HepG2 (cell line): ENCODE data around the gene ENO3. TPM values are rescaled to one million over a fixed set of nuclear protein-coding genes. Genes with fewer than 3 reads are reported as not detected.

Experiments used
- ATAC-seq: fragments of 200-7000 bp; cut with Tn5 transposase; 3 replicates; pipeline ENCODE4 v1.9.1; 2020; ENCODE audit warnings: mild to moderate bottlenecking, moderate library complexity
- BruUV-seq: library from RNA; stranded (reverse); fragments of 400-500 nt; replicated peaks from 2 replicates; lab custom pipeline; 2021; lab: Mats Ljungman, UMichigan
- CTCF ChIA-PET: fragments of 300-600 bp; formaldehyde crosslinking; extraction: SDS; loops from one replicate; lab custom pipeline; 2021; ENCODE audit warnings: low total read pairs, inconsistent platforms, low intra/inter-chr PET ratio; lab: Yijun Ruan, JAX
- POLR2A ChIA-PET: fragments of 350-600 bp; sonication (Branson Sonifier 250); formaldehyde crosslinking; loops from one replicate; lab custom pipeline; 2020; ENCODE audit warnings: antibody characterized with exemption, inconsistent platforms; lab: Yijun Ruan, JAX
- DNase-seq: peaks from one replicate; pipeline ENCODE4 v3.0.0-alpha.2; 2015; ENCODE audit warnings: low spot score
- FAIRE-seq: peaks from 3 replicates; lab custom pipeline; 2011; peaks lifted over from hg19 to GRCh38; lab: Jason Lieb, UNC
- H2AFZ ChIP-seq: one replicate; pipeline ENCODE4 v1.6.1; 2011; ENCODE audit warnings: low read length, inconsistent platforms
- H3K27ac ChIP-seq: fragments of 300-600 bp; 3 replicates; pipeline ENCODE4 v1.8.0; 2011; ENCODE audit warnings: mixed run types, mild to moderate bottlenecking, mixed read lengths, low read length, inconsistent platforms; ENCODE audit not compliant: insufficient read depth; ENCODE audit errors: extremely low read length
- H3K27me3 ChIP-seq, 2 experiments: fragments of 200-600 bp in 1 of 2; 2 replicates in 1 of 2; 3 replicates in 1 of 2; pipeline versions ENCODE4 v1.6.0 to v1.8.0; 2011; ENCODE audit warnings: low read length in 2 of 2, mild to moderate bottlenecking in 2 of 2, moderate library complexity in 2 of 2, inconsistent platforms in 1 of 2; ENCODE audit not compliant: insufficient read depth in 2 of 2, control insufficient read depth in 1 of 2
- H3K36me3 ChIP-seq, 2 experiments: fragments of 200-600 bp in 1 of 2; replicated peaks in 1 of 2; 2 replicates in 1 of 2; 3 replicates in 1 of 2; pipeline versions ENCODE4 v1.5.1 to v1.8.0; 2011; ENCODE audit warnings: low read length in 2 of 2, inconsistent platforms in 1 of 2; ENCODE audit not compliant: insufficient read depth in 2 of 2, control insufficient read depth in 1 of 2
- H3K4me1 ChIP-seq: 2 replicates; pipeline ENCODE4 v1.5.1; 2012; ENCODE audit warnings: low read length, inconsistent platforms; ENCODE audit not compliant: insufficient read depth
- H3K4me2 ChIP-seq: 2 replicates; pipeline ENCODE4 v1.6.0; 2011; ENCODE audit warnings: low read depth, low read length, inconsistent platforms
- H3K4me3 ChIP-seq, 3 experiments: fragments of 200-600 bp in 1 of 3; sonication (generic), shearing (Covaris generic) in 1 of 3; replicated peaks in 1 of 3; 2 replicates each; pipeline ENCODE4 v1.5.1; 2011 to 2016; ENCODE audit warnings: low read length in 3 of 3, inconsistent platforms in 2 of 3, low read depth in 2 of 3, mild to moderate bottlenecking in 2 of 3, control low read depth in 1 of 3, mixed read lengths in 1 of 3; ENCODE audit not compliant: insufficient read depth in 1 of 3
- H3K79me2 ChIP-seq: one replicate; pipeline ENCODE4 v1.6.1; 2011; ENCODE audit warnings: low read length, inconsistent platforms; ENCODE audit not compliant: insufficient read depth
- H3K9ac ChIP-seq: 2 replicates; pipeline ENCODE4 v1.6.0; 2011; ENCODE audit warnings: mild to moderate bottlenecking, low read depth, low read length, inconsistent platforms; ENCODE audit not compliant: insufficient read depth
- H3K9me3 ChIP-seq: 2 replicates; pipeline ENCODE4 v1.5.1; 2012; ENCODE audit warnings: mild to moderate bottlenecking, low read length
- H4K20me1 ChIP-seq: 2 replicates; pipeline ENCODE4 v1.6.0; 2011; ENCODE audit warnings: inconsistent platforms, mild to moderate bottlenecking, low read length, moderate library complexity; ENCODE audit not compliant: insufficient read depth
- FOXK2 ChIP-seq: fragments of 450-650 bp; IDR thresholded peaks from 2 replicates; pipeline ENCODE4 v1.6.1; 2016
- GATA4 ChIP-seq: sonication (generic); IDR thresholded peaks from 2 replicates; pipeline ENCODE4 v1.6.1; 2016; ENCODE audit warnings: antibody characterized with exemption, low read depth, borderline replicate concordance
- GMEB2 ChIP-seq: IDR thresholded peaks from 2 replicates; pipeline ENCODE4 v1.6.1; 2016; ENCODE audit warnings: missing biosample characterization, missing genetic modification reagents, low read depth
- KAT7 ChIP-seq: IDR thresholded peaks from 2 replicates; pipeline ENCODE4 v1.6.1; 2018; ENCODE audit warnings: borderline replicate concordance, missing compliant biosample characterization
- MBD4 ChIP-seq: IDR thresholded peaks from 2 replicates; pipeline ENCODE4 v1.6.1; 2012; ENCODE audit warnings: low read length, inconsistent platforms, borderline replicate concordance
- MIXL1 ChIP-seq: IDR thresholded peaks from 2 replicates; pipeline ENCODE4 v1.6.1; 2016
- NFE2L2 ChIP-seq: fragments of 150-350 bp; IDR thresholded peaks from 2 replicates; pipeline ENCODE4 v1.6.1; 2014; ENCODE audit warnings: low read length
- NFIB ChIP-seq: sonication (generic); formaldehyde crosslinking; IDR thresholded peaks from 2 replicates; pipeline ENCODE4 v1.9.0; 2021; ENCODE audit warnings: missing genetic modification reagents, mild to moderate bottlenecking, borderline replicate concordance
- PHF5A ChIP-seq: IDR thresholded peaks from one replicate; pipeline ENCODE4 v1.6.1; 2018; ENCODE audit warnings: low read depth, missing genetic modification reagents; ENCODE audit not compliant: unreplicated experiment
- RARA ChIP-seq: IDR thresholded peaks from 2 replicates; pipeline ENCODE4 v1.6.1; 2016; ENCODE audit warnings: missing genetic modification reagents, missing compliant biosample characterization
- SMAD1 ChIP-seq: sonication (generic); formaldehyde crosslinking; IDR thresholded peaks from 2 replicates; pipeline ENCODE4 v1.4.0; 2020; ENCODE audit warnings: missing genetic modification reagents, low read depth, mild to moderate bottlenecking, borderline replicate concordance
- TP53 ChIP-seq: sonication (generic); formaldehyde crosslinking; conservative IDR thresholded peaks from 2 replicates; pipeline ENCODE4 v1.4.0; 2020; ENCODE audit warnings: missing genetic modification reagents
- TSC22D2 ChIP-seq: sonication (generic); formaldehyde crosslinking; IDR thresholded peaks from 2 replicates; pipeline ENCODE4 v1.5.1; 2020; ENCODE audit warnings: missing genetic modification reagents, mild to moderate bottlenecking, borderline replicate concordance
- ZBTB33 ChIP-seq: sonication (generic); formaldehyde crosslinking; IDR thresholded peaks from 2 replicates; pipeline ENCODE4 v1.4.0; 2020; ENCODE audit warnings: missing genetic modification reagents
- ZKSCAN8 ChIP-seq: IDR thresholded peaks from 2 replicates; pipeline ENCODE4 v1.6.1; 2016; ENCODE audit warnings: borderline replicate concordance, missing genetic modification reagents, missing compliant biosample characterization
- ZNF143 ChIP-seq: sonication (generic); formaldehyde crosslinking; IDR thresholded peaks from 2 replicates; pipeline ENCODE4 v1.4.0; 2020; ENCODE audit warnings: missing genetic modification reagents
- ZNF280B ChIP-seq: sonication (generic); formaldehyde crosslinking; IDR thresholded peaks from 2 replicates; pipeline ENCODE4 v1.5.0; 2020; ENCODE audit warnings: missing genetic modification reagents, mild to moderate bottlenecking, borderline replicate concordance
- ZNF44 ChIP-seq: sonication (generic); formaldehyde crosslinking; IDR thresholded peaks from 2 replicates; pipeline ENCODE4 v1.5.1; 2020; ENCODE audit warnings: mild to moderate bottlenecking, missing genetic modification reagents
- WGBS: methylation state at CpG from one replicate; pipeline ENCODE4 v1.1.6; 2017; ENCODE audit warnings: low lambda C conversion rate; 5-methylcytosine and 5-hydroxymethylcytosine counted together
- in situ Hi-C: cut with HindIII; loops from 2 replicates; pipeline ENCODE4 v1.10.0; 2017; ENCODE audit warnings: low pct_unique_long_range_greater_than_20kb; ENCODE audit not compliant: extremely low pct_ligation_motif_present
- intact Hi-C: fragments of 100-400 bp; cut with micrococcal nuclease; formaldehyde crosslinking; loops from one replicate; pipeline ENCODE4 v1.10.0; 2022; ENCODE audit not compliant: unreplicated experiment
- polyA plus RNA-seq, 8 experiments: library from polyadenylated mRNA; depleted of rRNA in 3 of 8; stranded (reverse) in 7 of 8; unstranded in 1 of 8; fragments of >200 nt; fragmentation: Illumina TruSeq in 4 of 8; extraction: Trizol in 4 of 8; gene quantifications; 2 replicates each; pipeline versions ENCODE4 v1.2.1 to v1.2.3, GENCODE V29; 2011 to 2016; ENCODE audit warnings: low read depth in 4 of 8, missing spikeins in 1 of 8, mixed read lengths in 1 of 8; ENCODE audit not compliant: insufficient read depth in 1 of 8
- total RNA-seq, 5 experiments: library from RNA; depleted of rRNA; stranded (reverse); fragments of >200 nt; fragmentation: Illumina TruSeq; extraction: Trizol; gene quantifications; 2 replicates each; pipeline ENCODE4 v1.2.3, GENCODE V29; 2016; ENCODE audit warnings: low read depth in 1 of 5

ENO3 gene
- total and polyA plus RNA-seq, 2 of the 13 experiments (the other 11 are each of a cell fraction or from before 2014, with no cell fraction given), result 59.8 to 69.8 TPM

- 0 out of 2 replicates have a peak, but pooled peaks have one; percentile 31 for TF ChIP-seq KAT7
- TF ChIP-seq MIXL1 (CRISPR knock-in tag), result no peak
- TF ChIP-seq TSC22D2 (CRISPR knock-in tag), result no peak
- 0 out of 2 replicates have a peak, but pooled peaks have one; percentile 75 for TF ChIP-seq TP53 (CRISPR knock-in tag)
- no peak for TF ChIP-seq NFIB (CRISPR knock-in tag)
- no peak for TF ChIP-seq ZBTB33
- no peak for TF ChIP-seq ZNF280B
Measured at GRCh38 chr17:4939546-4939795, 11.4 kb upstream of the ENO3 start (continued).

GRCh38 chr17:4939796-4940554, 10.9 kb upstream of the ENO3 start, which contains the start of the genes RNF167 and SLC25A11:
TSS of gene RNF167 (plus strand) at chr17:4940268. CDS start at chr17:4940910, 642 bp downstream.
TSS of gene SLC25A11 (minus strand) at chr17:4940046. CDS start at chr17:4939910, 136 bp downstream.
- Histone ChIP-seq H3K79me2 (peaks cover 45% of the 10 kb centered on the region), H3K9ac (peak within 1 kb of the TSS; percentile 95), H2AFZ (no peak within 1 kb of the TSS), H3K27ac (peak within 1 kb of the TSS; percentile 96), H3K36me3 (peaks cover 8 to 32% of the 10 kb centered on the region in 2 experiments), H3K27me3 (no peaks in the 10 kb centered on the region; a peak in 1 of 5 replicates), H3K4me3 (peak within 1 kb of the TSS; percentile 91 to 97 (median 93)), H3K4me2 (peak within 1 kb of the TSS; percentile 98), H4K20me1 (peaks cover 7% of the 10 kb centered on the region; the same call in 1 of the 2 replicates), H3K9me3 (no peaks in the 10 kb centered on the region), H3K4me1 (peaks cover 30% of the 10 kb centered on the region)
- FAIRE-seq (peak; percentile 98), ATAC-seq (peak; percentile 79), DNase-seq (peak; percentile 100)
- in situ Hi-C loops, result no loop called here
- BruUV-seq, result no TSS peak
- ChIA-PET CTCF (no interaction called here), POLR2A (interaction anchor here (0.8 to 3.9 kb wide), 29 partner anchors 9 to 403 kb away, joined by 3 to 201 read pairs (median 5); partner anchors contain the start of genes ARRB2, CAMTA2, ENO3 and GLTPD2)
- WGBS, result 1% methylated on average over 43 of the region's 72 CpGs
- intact Hi-C loops, result no loop called here
- TF ChIP-seq RARA (CRISPR knock-in tag) (no peak; the same call in 1 of the 2 replicates), GMEB2 (peak; percentile 85), ZNF44 (0 out of 2 replicates have a peak, but pooled peaks have one; percentile 23), MBD4 (no peak), GATA4 (no peak), PHF5A (CRISPR knock-in tag) (peak; percentile 75), FOXK2 (peak; percentile 66; the same call in 1 of the 2 replicates), NFE2L2 (no peak), SMAD1 (CRISPR knock-in tag) (0 out of 2 replicates have a peak, but pooled peaks have one; percentile 28), ZKSCAN8 (CRISPR knock-in tag) (no peak), ZNF143 (CRISPR knock-in tag) (peak; percentile 86)
